ENCODE results near the gene YPEL1. TPM values are rescaled to one million over a fixed set of nuclear protein-coding genes. Genes with fewer than 3 reads are reported as not detected.

Gene YPEL1
- total RNA-seq, 1 experiment from 2014 or later, result 3.6 TPM

DNA sequence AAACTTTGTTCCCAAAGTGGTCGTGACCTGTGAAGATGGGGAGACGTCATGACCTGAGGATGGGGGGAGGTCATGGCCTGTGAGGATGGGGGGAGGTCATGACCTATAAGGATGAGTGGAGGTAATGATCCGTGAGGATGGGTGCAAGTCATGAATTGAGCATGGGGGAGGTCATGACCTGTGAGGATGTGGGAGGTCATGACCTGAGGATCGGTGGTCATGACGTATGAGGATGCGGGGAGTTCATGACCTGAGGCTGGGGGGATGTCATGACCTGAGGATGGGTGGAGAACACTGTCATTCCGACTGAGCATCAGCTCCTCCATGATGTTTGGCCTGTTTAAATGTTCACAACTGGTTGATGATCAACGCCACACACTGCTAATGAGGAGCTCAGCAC is 25.9 kb downstream of the YPEL1 start:
- CTCF ChIA-PET, result no interaction called here
- TF ChIP-seq, protein P1, sequence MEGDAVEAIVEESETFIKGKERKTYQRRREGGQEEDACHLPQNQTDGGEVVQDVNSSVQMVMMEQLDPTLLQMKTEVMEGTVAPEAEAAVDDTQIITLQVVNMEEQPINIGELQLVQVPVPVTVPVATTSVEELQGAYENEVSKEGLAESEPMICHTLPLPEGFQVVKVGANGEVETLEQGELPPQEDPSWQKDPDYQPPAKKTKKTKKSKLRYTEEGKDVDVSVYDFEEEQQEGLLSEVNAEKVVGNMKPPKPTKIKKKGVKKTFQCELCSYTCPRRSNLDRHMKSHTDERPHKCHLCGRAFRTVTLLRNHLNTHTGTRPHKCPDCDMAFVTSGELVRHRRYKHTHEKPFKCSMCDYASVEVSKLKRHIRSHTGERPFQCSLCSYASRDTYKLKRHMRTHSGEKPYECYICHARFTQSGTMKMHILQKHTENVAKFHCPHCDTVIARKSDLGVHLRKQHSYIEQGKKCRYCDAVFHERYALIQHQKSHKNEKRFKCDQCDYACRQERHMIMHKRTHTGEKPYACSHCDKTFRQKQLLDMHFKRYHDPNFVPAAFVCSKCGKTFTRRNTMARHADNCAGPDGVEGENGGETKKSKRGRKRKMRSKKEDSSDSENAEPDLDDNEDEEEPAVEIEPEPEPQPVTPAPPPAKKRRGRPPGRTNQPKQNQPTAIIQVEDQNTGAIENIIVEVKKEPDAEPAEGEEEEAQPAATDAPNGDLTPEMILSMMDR (conservative IDR thresholded peaks at IDR 0.05; ENCODE audit: low read depth, low read length), result no peak
- TF ChIP-seq EZH2 (IDR thresholded peaks at IDR 0.05; ENCODE audit: borderline replicate concordance, low read depth, low read length, poor library complexity, severe bottlenecking), result no peak
- peaks cover 4% of the 10 kb centered on the region for H3K4me1 ChIP-seq (ENCODE audit: insufficient read depth, low read length, poor library complexity, severe bottlenecking)
- no peaks in the 10 kb centered on the region for H3K36me3 ChIP-seq (ENCODE audit: insufficient read depth, low read length, poor library complexity, severe bottlenecking)
- DNase-seq (ENCODE audit: low spot score), result no peak
- H3K27me3 ChIP-seq (replicated peaks; ENCODE audit: insufficient read depth, low read depth, low read length, poor library complexity), result no peaks in the 10 kb centered on the region
- no peak overlapping the region for H3K4me3 ChIP-seq (ENCODE audit: low read depth, low read length, poor library complexity, severe bottlenecking)
- intact Hi-C loops (cut with micrococcal nuclease; ENCODE audit: unreplicated experiment), result loop anchor here (5.0 kb wide), 1 partner anchor 53 kb away; no protein-coding TSS in a partner anchor
- no peak overlapping the region for H3K27ac ChIP-seq (ENCODE audit: low read depth, low read length, poor library complexity, severe bottlenecking)
- no peaks in the 10 kb centered on the region for H3K9me3 ChIP-seq (ENCODE audit: low read depth, low read length, poor library complexity, severe bottlenecking)
- POLR2A ChIA-PET (ENCODE audit: low non-redundant PET), result no interaction called here
- no TSS peak for BruUV-seq (replicated peaks)

DNA sequence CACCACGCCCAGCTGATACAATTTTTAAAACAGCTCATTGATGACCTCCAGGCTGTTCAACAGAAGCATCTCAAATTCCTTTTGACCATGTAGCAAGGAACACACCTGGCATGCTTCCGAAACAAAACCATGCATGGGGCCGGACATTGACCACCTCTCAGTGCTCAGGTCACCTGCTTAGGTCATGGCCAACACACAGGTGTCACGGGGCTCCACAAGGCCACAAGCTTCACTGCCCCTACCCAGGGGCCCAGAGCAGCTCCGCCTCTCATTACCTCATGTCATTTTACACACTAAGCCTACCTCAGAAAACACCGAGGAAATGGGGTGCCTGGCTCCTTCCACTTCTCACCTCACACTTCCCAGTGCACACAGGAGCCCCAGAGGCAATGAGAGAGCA is 26.6 kb downstream of the YPEL1 start:
- POLR2A ChIA-PET (ENCODE audit: low non-redundant PET), result no interaction called here
- no peak overlapping the region for H3K27ac ChIP-seq (ENCODE audit: low read depth, low read length, poor library complexity, severe bottlenecking)
- CTCF ChIA-PET, result no interaction called here

GRCh38 chr22:21707677-21708076 is 27.9 kb downstream of the YPEL1 start:
- H3K27me3 ChIP-seq (replicated peaks; ENCODE audit: insufficient read depth, low read depth, low read length, poor library complexity), result no peaks in the 10 kb centered on the region
- intact Hi-C loops (cut with micrococcal nuclease; ENCODE audit: unreplicated experiment), result no loop called here
- H3K4me3 ChIP-seq (ENCODE audit: low read depth, low read length, poor library complexity, severe bottlenecking), result no peak overlapping the region
- CTCF ChIA-PET, result interaction anchor here (0.7 kb wide), 1 partner anchor 240 kb away, joined by 4 read pairs; no protein-coding TSS in a partner anchor
- no peak for TF ChIP-seq EZH2 (IDR thresholded peaks at IDR 0.05; ENCODE audit: borderline replicate concordance, low read depth, low read length, poor library complexity, severe bottlenecking)
- TF ChIP-seq, protein P1 (conservative IDR thresholded peaks at IDR 0.05; ENCODE audit: low read depth, low read length), result no peak
- no peak overlapping the region for H3K27ac ChIP-seq (ENCODE audit: low read depth, low read length, poor library complexity, severe bottlenecking)
- no peaks in the 10 kb centered on the region for H3K4me1 ChIP-seq (ENCODE audit: insufficient read depth, low read length, poor library complexity, severe bottlenecking)
- BruUV-seq (replicated peaks), result no TSS peak
- POLR2A ChIA-PET (ENCODE audit: low non-redundant PET), result no interaction called here
- H3K9me3 ChIP-seq (ENCODE audit: low read depth, low read length, poor library complexity, severe bottlenecking), result no peaks in the 10 kb centered on the region
- H3K36me3 ChIP-seq (ENCODE audit: insufficient read depth, low read length, poor library complexity, severe bottlenecking), result no peaks in the 10 kb centered on the region
- DNase-seq (ENCODE audit: low spot score), result no peak

More for the DNA sequence above, 26.6 kb downstream of the YPEL1 start:
- Histone ChIP-seq H3K27me3 (replicated peaks; ENCODE audit: insufficient read depth, low read depth, low read length, poor library complexity) (no peaks in the 10 kb centered on the region), H3K4me1 (ENCODE audit: insufficient read depth, low read length, poor library complexity, severe bottlenecking) (peaks cover 4% of the 10 kb centered on the region), H3K4me3 (ENCODE audit: low read depth, low read length, poor library complexity, severe bottlenecking) (no peak overlapping the region), H3K36me3 (ENCODE audit: insufficient read depth, low read length, poor library complexity, severe bottlenecking) (no peaks in the 10 kb centered on the region), H3K9me3 (ENCODE audit: low read depth, low read length, poor library complexity, severe bottlenecking) (no peaks in the 10 kb centered on the region)
- no TSS peak for BruUV-seq (replicated peaks)
- intact Hi-C loops (cut with micrococcal nuclease; ENCODE audit: unreplicated experiment), result no loop called here
- DNase-seq (ENCODE audit: low spot score), result no peak
- no peak for TF ChIP-seq EZH2 (IDR thresholded peaks at IDR 0.05; ENCODE audit: borderline replicate concordance, low read depth, low read length, poor library complexity, severe bottlenecking)
- TF ChIP-seq, protein P1 (conservative IDR thresholded peaks at IDR 0.05; ENCODE audit: low read depth, low read length), result no peak

All from A673 (cell line).